Thoracic aorta (tissue), 2 donors: Measurements from ENCODE around the gene PVALEF. TPM values are rescaled to one million over a fixed set of nuclear protein-coding genes. Genes with fewer than 3 reads are reported as not detected.

Source experiments
- ATAC-seq: fragments of 150-250 bp; one replicate; pipeline ENCODE4 v1.8.0; 2017; ENCODE audit warnings: low read depth; ENCODE audit not compliant: insufficient number of reproducible peaks, low FRiP score
- DNase-seq: peaks from one replicate; pipeline ENCODE4 v3.0.0-alpha.2; 2020; ENCODE audit warnings: low spot score
- H3K27ac ChIP-seq, 2 donors: fragments of 200-600 bp; sonication (generic); 1 replicate in 1 of 2; 2 replicates in 1 of 2; pipeline ENCODE4 v1.5.1; 2016; ENCODE audit warnings: mild to moderate bottlenecking in 2 of 2, moderate library complexity in 2 of 2
- H3K27me3 ChIP-seq: fragments of 200-600 bp; sonication (generic); replicated peaks from 2 replicates; pipeline ENCODE4 v1.6.0; 2016; ENCODE audit warnings: mild to moderate bottlenecking; ENCODE audit not compliant: insufficient read depth
- H3K36me3 ChIP-seq: fragments of 200-600 bp; sonication (generic); one replicate; pipeline ENCODE4 v1.5.1; 2016
- H3K4me1 ChIP-seq, 2 donors: fragments of 200-600 bp; sonication (generic); 1 replicate in 1 of 2; 2 replicates in 1 of 2; pipeline versions ENCODE4 v1.5.1 to v1.6.0; 2016; ENCODE audit warnings: low read depth in 2 of 2, mild to moderate bottlenecking in 1 of 2; ENCODE audit not compliant: control insufficient read depth in 1 of 2
- H3K4me3 ChIP-seq: fragments of 200-600 bp; sonication (generic); 2 replicates; pipeline ENCODE4 v1.5.1; 2016; ENCODE audit warnings: mild to moderate bottlenecking
- H3K9me3 ChIP-seq: fragments of 200-600 bp; sonication (generic); 2 replicates; pipeline ENCODE4 v1.5.1; 2016
- total RNA-seq, 2 donors: library from RNA; depleted of rRNA; stranded (reverse); fragments of >200 nt; gene quantifications; one replicate each; pipeline versions ENCODE4 v1.1.0 to v1.2.3, GENCODE V29; 2016
- TF ChIP-seq, protein P1 (sequence below): fragments of 200-600 bp; sonication (generic); IDR thresholded peaks from one replicate; pipeline ENCODE4 v1.5.1; 2019; ENCODE audit warnings: antibody characterized with exemption

PVALEF gene
- total RNA-seq, 2 donors from 2014 or later: not detected

DNA sequence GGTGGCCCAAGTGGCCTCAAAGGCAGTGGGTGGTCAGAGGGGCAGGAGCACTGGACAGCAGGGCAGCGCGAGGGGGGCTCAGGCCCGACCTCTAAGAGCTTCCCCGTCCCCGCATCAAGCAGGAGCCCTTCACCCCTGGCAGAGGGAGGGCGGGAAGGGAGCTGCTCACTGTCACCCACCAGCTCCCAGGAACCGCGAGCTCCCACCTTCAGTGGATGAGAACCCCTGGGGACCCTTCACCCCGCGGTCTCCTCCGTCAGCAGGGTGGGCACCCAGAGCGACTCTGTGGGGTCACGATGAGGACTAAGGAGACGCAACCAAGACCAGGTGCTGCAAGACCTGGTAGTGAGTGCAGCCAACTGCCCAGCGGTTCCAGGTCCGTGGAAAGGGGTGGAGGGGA lies 43.8 kb downstream of the PVALEF start:
- Histone ChIP-seq H3K4me1 (peaks cover 4 to 30% of the 10 kb centered on the region in 2 donors), H3K36me3 (no peaks in the 10 kb centered on the region), H3K9me3 (no peaks in the 10 kb centered on the region), H3K4me3 (no peak overlapping the region), H3K27me3 (no peaks in the 10 kb centered on the region), H3K27ac (no peak overlapping the region)
- ATAC-seq: no peak
- TF ChIP-seq, protein P1, sequence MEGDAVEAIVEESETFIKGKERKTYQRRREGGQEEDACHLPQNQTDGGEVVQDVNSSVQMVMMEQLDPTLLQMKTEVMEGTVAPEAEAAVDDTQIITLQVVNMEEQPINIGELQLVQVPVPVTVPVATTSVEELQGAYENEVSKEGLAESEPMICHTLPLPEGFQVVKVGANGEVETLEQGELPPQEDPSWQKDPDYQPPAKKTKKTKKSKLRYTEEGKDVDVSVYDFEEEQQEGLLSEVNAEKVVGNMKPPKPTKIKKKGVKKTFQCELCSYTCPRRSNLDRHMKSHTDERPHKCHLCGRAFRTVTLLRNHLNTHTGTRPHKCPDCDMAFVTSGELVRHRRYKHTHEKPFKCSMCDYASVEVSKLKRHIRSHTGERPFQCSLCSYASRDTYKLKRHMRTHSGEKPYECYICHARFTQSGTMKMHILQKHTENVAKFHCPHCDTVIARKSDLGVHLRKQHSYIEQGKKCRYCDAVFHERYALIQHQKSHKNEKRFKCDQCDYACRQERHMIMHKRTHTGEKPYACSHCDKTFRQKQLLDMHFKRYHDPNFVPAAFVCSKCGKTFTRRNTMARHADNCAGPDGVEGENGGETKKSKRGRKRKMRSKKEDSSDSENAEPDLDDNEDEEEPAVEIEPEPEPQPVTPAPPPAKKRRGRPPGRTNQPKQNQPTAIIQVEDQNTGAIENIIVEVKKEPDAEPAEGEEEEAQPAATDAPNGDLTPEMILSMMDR: no peak
- no peak for DNase-seq

DNA sequence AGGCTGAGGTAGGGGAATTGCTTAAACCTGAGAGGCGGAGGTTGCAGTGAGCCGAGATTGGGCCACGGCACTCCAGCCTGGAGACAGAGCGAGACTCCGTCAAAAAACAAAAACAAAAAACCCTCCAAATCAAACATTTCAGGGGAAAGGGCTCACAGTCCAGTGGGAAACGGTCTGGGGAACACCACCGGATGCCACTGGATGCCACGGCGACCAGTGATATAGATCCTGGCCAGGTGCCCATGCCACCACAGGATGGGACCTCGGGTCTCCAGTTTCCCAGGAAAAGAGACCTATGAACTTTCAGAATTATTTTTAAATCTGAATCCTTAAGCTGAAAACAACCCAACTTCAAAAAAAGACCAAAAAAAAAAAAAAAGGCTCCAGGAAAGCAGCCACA lies 45.2 kb downstream of the PVALEF start:
- Histone ChIP-seq H3K36me3 (no peaks in the 10 kb centered on the region), H3K27me3 (no peaks in the 10 kb centered on the region), H3K4me3 (peak overlapping the region; percentile 27), H3K9me3 (no peaks in the 10 kb centered on the region), H3K27ac (peak overlapping the region; percentile 24 to 40), H3K4me1 (peaks cover 4 to 30% of the 10 kb centered on the region in 2 donors)
- TF ChIP-seq, protein P1: no peak
- ATAC-seq (no peak), DNase-seq (no peak)

DNA sequence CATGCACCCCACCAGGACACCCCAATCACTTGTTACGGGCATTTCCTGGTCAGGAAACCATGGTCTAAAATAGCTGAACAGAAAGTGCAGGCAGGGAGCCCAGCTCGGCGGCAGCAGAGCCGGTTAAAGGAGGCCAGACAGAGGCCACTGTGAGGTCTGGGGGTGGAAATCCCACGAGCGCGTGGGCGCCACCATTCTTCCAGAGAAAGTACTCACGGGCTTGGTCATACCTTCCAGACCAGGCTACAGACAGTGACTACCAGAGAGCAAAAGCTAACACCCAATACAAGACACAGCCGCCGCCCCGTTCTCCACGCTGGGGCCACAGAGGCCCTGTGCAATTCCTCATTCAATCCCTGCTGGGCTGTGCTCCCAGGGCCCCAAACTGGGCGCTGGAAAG lies 45.6 kb downstream of the PVALEF start:
- TF ChIP-seq, protein P1: no peak
- H3K9me3 ChIP-seq: no peaks in the 10 kb centered on the region
- no peak for ATAC-seq

DNA sequence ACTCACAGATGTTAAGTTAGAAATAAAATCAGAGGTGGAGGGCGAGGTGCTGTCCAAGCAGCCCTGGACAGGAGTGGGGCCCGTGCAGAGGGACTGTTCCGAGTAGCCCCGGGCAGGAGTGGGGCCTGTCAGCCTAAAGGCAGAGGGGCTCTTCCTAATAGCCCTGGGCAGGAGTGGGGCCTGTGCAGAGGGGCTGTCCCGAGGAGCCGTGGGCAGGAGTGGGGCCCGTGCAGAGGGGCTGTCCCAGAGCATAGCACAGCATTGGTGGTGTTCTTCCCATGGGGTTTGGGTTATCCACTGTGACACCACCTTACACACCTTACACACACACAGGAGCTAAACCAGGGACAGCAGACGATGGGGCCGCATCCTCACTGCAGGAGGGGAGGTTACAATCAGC lies 47.1 kb downstream of the PVALEF start:
- DNase-seq: no peak
- Histone ChIP-seq H3K4me3 (no peak overlapping the region), H3K9me3 (no peaks in the 10 kb centered on the region), H3K36me3 (no peaks in the 10 kb centered on the region), H3K27me3 (no peaks in the 10 kb centered on the region), H3K4me1 (peaks cover 0 to 16% of the 10 kb centered on the region in 2 donors), H3K27ac (no peak overlapping the region)
- TF ChIP-seq, protein P1: no peak
- ATAC-seq: no peak

More for the DNA sequence above, 45.6 kb downstream of the PVALEF start:
- Histone ChIP-seq H3K27ac (peak overlapping the region; percentile 24 to 40), H3K4me3 (peak overlapping the region; percentile 27), H3K36me3 (no peaks in the 10 kb centered on the region), H3K27me3 (no peaks in the 10 kb centered on the region), H3K4me1 (peaks cover 4 to 30% of the 10 kb centered on the region in 2 donors)
- DNase-seq: no peak

DNA sequence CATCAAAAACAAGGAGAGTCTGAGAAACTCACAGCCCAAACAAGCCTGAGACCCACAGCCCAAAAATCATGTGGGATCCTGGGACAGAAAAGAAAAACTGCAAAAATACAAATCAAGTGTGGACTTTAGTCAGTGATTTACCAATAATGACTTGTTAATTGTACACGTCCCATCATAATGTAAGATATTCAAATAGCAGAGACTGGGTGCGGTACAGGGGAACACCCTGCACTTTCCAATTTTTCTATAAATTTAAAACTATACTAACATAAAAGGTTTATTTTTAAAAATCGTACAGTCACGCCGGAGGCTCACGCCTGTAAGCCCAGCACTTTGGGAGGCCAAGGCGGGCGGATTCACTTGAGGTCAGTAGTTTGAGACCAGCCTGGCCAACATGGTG lies 48.7 kb downstream of the PVALEF start:
- Histone ChIP-seq H3K27me3 (no peaks in the 10 kb centered on the region), H3K9me3 (no peaks in the 10 kb centered on the region), H3K36me3 (no peaks in the 10 kb centered on the region), H3K27ac (no peak overlapping the region), H3K4me3 (no peak overlapping the region), H3K4me1 (peaks cover 0 to 16% of the 10 kb centered on the region in 2 donors)
- ATAC-seq: no peak
- TF ChIP-seq, protein P1: no peak
- DNase-seq: no peak
